ENCODE results near the gene DLGAP1. TPM values are rescaled to one million over a fixed set of nuclear protein-coding genes. Genes with fewer than 3 reads are reported as not detected.
A peak's percentile ranks its signal among the peaks of the same experiment; 100 is the strongest.

DLGAP1 gene
- total RNA-seq, 6 experiments from 2014 or later, result 0.09 to 0.31 (median 0.18) TPM; not detected in 2

DNA sequence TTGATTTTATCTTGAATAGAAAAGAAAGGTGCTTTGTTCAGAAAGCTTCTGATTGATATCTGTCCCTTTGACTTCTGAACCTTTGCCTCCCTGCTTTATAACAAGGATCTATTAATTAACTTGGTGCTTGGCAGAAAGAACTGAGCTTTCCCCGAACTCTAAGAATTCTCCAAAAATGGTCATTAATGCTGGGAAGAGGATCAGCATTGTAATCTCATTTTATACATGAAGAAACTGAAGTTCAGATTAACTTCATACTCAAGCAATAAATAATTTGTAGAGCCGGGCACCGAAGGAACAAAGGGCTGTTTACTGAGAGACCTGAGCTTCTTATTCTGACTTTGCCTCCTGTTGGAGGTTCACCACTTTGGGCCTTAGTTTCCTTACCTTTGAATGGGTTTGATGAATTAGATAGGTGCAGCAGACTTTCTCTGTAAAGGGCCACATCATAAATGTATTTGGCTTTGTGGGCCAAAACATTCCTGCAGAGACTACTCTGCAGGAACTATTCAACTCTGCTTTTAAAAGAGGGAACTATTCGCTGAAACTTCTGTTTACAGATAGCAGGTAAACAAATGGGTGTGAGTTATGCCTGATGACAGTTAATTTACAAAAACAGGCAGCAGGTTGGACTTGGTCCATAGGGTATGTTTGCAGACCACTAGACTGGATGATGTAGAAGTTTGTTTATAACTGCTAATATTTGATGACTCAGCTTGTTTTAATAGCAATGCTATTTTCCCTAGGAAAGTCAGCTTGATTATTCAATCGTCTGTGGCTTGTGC, 732.3 kb downstream of the DLGAP1 start:
- no peaks in the 10 kb centered on the region for H3K9me3 ChIP-seq
- peak overlapping the region in 2 of 3 donors; percentile 37 to 56 for H3K27ac ChIP-seq
- peaks cover 0 to 25% (median 12%) of the 10 kb centered on the region in 4 donors for H3K4me1 ChIP-seq
- no peak for DNase-seq
- intact Hi-C loops (cut with DNase I), result no loop called here
- peak; percentile 66 to 86 (median 68) for ATAC-seq
- H3K27me3 ChIP-seq, result no peaks in the 10 kb centered on the region
- H3K4me3 ChIP-seq, result no peak overlapping the region
- WGBS (ENCODE audit: insufficient coverage, low coverage, low lambda C conversion rate, missing lambda C conversion rate), result 12% methylated on average over 5 of the region's 5 CpGs
- no peaks in the 10 kb centered on the region for H3K36me3 ChIP-seq
- TF ChIP-seq, protein P1, sequence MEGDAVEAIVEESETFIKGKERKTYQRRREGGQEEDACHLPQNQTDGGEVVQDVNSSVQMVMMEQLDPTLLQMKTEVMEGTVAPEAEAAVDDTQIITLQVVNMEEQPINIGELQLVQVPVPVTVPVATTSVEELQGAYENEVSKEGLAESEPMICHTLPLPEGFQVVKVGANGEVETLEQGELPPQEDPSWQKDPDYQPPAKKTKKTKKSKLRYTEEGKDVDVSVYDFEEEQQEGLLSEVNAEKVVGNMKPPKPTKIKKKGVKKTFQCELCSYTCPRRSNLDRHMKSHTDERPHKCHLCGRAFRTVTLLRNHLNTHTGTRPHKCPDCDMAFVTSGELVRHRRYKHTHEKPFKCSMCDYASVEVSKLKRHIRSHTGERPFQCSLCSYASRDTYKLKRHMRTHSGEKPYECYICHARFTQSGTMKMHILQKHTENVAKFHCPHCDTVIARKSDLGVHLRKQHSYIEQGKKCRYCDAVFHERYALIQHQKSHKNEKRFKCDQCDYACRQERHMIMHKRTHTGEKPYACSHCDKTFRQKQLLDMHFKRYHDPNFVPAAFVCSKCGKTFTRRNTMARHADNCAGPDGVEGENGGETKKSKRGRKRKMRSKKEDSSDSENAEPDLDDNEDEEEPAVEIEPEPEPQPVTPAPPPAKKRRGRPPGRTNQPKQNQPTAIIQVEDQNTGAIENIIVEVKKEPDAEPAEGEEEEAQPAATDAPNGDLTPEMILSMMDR (IDR thresholded peaks at IDR 0.05), result no peak
- TF ChIP-seq POLR2A (IDR thresholded peaks at IDR 0.05), result no peak

DNA sequence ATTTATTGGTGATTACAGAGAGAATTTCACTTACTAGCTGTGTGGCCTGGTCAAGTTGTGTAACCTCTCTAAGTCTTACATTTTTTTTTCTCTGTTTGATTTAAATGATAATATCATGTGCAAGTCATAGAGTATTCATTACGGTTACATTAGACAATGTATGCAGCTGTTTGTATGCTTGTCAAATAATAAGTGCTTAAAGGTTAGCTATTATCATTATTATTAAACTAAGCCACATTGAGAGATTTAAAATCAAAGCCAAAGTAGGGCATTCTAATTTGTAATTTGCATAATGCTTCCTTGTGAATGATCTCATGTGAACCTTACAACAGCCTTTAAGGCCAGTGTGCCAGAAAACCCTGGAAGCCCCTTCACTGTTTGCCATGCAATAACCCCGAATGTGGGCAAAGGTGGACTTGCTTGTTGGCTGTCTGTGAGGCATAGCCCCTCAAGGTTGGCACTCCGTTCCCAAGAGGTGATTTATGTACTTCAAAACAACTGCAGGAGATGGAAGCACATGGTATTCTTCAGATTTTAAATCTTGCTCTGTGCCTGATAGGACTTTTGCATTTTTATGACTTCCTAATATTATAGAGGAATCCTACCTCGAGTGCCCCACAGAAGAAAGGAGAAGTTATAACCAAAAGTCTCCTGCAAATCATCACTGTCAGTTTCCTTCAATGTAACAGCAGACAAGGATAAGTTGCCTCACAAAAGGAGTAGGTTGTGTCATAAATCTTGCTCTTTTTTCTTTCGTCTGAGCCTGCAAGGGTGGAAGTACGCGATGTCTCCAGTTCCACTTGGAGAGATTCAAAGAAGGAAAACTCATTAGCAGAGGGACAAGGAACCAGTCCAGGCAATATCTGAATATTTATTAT, 733.1 kb downstream of the DLGAP1 start:
- ATAC-seq (peak; percentile 22 to 43 (median 40)), DNase-seq (no peak)
- Histone ChIP-seq H3K27ac (peak overlapping the region in 2 of 3 donors; percentile 37 to 56), H3K4me3 (no peak overlapping the region), H3K9me3 (no peaks in the 10 kb centered on the region), H3K4me1 (peaks cover 0 to 25% (median 12%) of the 10 kb centered on the region in 4 donors), H3K27me3 (no peaks in the 10 kb centered on the region), H3K36me3 (no peaks in the 10 kb centered on the region)
- TF ChIP-seq, protein P1 (IDR thresholded peaks at IDR 0.05), result no peak
- TF ChIP-seq POLR2A (IDR thresholded peaks at IDR 0.05), result no peak
- intact Hi-C loops (cut with DNase I), result no loop called here
- WGBS (ENCODE audit: insufficient coverage, low coverage, low lambda C conversion rate, missing lambda C conversion rate), result 56% methylated on average over 7 of the region's 7 CpGs

DNA sequence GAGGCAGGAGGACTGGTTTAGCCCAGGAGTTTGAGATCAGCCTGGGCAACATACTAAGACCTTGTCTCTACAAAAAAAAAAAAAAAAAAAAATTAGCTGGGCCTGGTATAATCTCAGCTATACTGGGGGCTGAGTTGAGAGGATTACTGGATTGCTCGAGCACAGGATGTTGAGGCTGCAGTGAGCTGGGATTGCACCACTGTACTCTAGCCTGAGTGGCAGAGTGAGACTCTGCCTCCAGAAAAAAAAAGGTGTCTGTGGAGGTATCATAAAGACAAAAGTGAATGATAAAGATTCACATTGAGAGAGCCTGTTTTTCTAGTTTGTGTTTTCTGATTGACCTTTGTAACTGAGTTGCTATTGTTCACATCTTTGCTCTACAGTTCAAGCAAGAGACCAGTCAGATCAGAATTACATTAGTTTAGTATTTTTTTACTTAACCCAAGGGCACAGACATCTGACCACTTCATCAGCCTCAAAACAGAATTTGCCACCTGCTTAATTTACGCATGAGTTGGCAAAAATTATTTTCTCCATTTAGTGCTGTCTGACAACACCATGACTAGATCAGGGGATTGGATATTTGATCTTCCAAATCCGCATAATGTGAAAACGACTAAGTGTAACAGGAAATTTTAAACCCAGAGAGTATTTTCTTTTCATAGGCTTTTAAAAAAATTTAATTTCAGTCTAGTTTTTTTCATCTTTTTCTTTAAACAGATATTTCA, 734.1 kb downstream of the DLGAP1 start:
- no peaks in the 10 kb centered on the region for H3K9me3 ChIP-seq
- no peak overlapping the region for H3K27ac ChIP-seq
- H3K4me3 ChIP-seq, result no peak overlapping the region
- no peaks in the 10 kb centered on the region for H3K36me3 ChIP-seq
- H3K27me3 ChIP-seq, result no peaks in the 10 kb centered on the region
- peaks cover 0 to 25% (median 12%) of the 10 kb centered on the region in 4 donors for H3K4me1 ChIP-seq
- TF ChIP-seq, protein P1 (IDR thresholded peaks at IDR 0.05), result no peak
- TF ChIP-seq POLR2A (IDR thresholded peaks at IDR 0.05), result no peak
- no peak for ATAC-seq
- intact Hi-C loops (cut with DNase I), result no loop called here
- no peak for DNase-seq
- WGBS (ENCODE audit: insufficient coverage, low coverage, low lambda C conversion rate, missing lambda C conversion rate), result 73% methylated on average over 4 of the region's 4 CpGs

DNA sequence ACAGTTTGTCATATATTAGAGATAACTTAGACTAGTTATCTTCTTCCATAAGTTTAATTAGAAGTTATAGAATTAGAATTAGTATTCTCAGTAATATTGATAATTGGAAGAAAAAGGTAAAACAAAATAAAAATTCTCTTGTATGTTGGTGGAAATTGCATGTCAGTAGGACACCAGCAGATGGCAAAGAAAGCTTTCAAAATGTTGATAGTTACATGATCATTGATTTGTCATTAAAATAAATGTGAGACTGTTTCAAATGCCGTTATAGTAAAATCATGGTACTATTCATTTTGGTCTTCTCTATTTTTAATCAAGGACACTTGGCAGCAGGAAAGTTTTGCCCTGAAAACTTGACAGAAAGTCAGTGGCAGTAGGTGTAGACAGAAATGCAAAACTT, 734.9 kb downstream of the DLGAP1 start:
- intact Hi-C loops (cut with DNase I), result no loop called here
- Histone ChIP-seq H3K36me3 (no peaks in the 10 kb centered on the region), H3K9me3 (no peaks in the 10 kb centered on the region), H3K27me3 (no peaks in the 10 kb centered on the region), H3K4me3 (no peak overlapping the region), H3K27ac (no peak overlapping the region), H3K4me1 (peaks cover 0 to 25% (median 12%) of the 10 kb centered on the region in 4 donors)
- ATAC-seq (no peak), DNase-seq (no peak)
- 74% methylated on average over 1 of the region's 1 CpG for WGBS (ENCODE audit: insufficient coverage, low coverage, low lambda C conversion rate, missing lambda C conversion rate)
- no peak for TF ChIP-seq POLR2A (IDR thresholded peaks at IDR 0.05)
- TF ChIP-seq, protein P1 (IDR thresholded peaks at IDR 0.05), result no peak

Data from right lobe of liver (tissue), 6 donors.